Adrenal gland (tissue), 12 donors: ENCODE results near the gene MPL. TPM values are rescaled to one million over a fixed set of nuclear protein-coding genes. Genes with fewer than 3 reads are reported as not detected.
A peak's percentile ranks its signal among the peaks of the same experiment; 100 is the strongest.

ENCODE experiments used
- DNase-seq, 7 donors: peaks; one replicate each; pipeline ENCODE4 v3.0.0-alpha.2; 2019 to 2020
- H3K27ac ChIP-seq, 5 donors: fragments of 200-600 bp; sonication (generic) in 4 of 5; 1 replicate in 3 of 5; 2 replicates in 2 of 5; pipeline versions ENCODE4 v1.5.1 to v1.8.0; 2016 to 2020; ENCODE audit warnings: mild to moderate bottlenecking in 1 of 5
- H3K27me3 ChIP-seq: fragments of 200-600 bp; 2 replicates; pipeline ENCODE4 v1.8.0; 2021
- H3K36me3 ChIP-seq, 2 donors: fragments of 200-600 bp; replicated peaks in 1 of 2; 1 replicate in 1 of 2; 2 replicates in 1 of 2; pipeline versions ENCODE4 v1.5.1 to v1.8.0; 2018 to 2022
- H3K4me1 ChIP-seq, 2 donors: fragments of 200-600 bp; replicated peaks in 1 of 2; 1 replicate in 1 of 2; 2 replicates in 1 of 2; pipeline versions ENCODE4 v1.5.1 to v1.8.0; 2018 to 2021
- H3K4me3 ChIP-seq, 4 donors: fragments of 200-600 bp; sonication (generic) in 3 of 4; one replicate each; pipeline ENCODE4 v1.5.1; 2016 to 2018
- H3K9me3 ChIP-seq, 3 donors: fragments of 200-600 bp; sonication (generic) in 1 of 3; replicated peaks in 1 of 3; 1 replicate in 2 of 3; 2 replicates in 1 of 3; pipeline versions ENCODE4 v1.5.1 to v1.8.0; 2016 to 2021
- CTCF ChIP-seq, 6 experiments: fragments of 450-650 bp in 4 of 6; fragments of 200-600 bp in 2 of 6; sonication (generic) in 1 of 6; IDR thresholded peaks; 1 replicate in 5 of 6; 2 replicates in 1 of 6; pipeline versions ENCODE4 v1.5.1 to v1.8.0; 2016 to 2021; ENCODE audit warnings: antibody characterized with exemption in 6 of 6, mild to moderate bottlenecking in 2 of 6, moderate library complexity in 1 of 6
- POLR2A ChIP-seq, 2 donors: fragments of 450-650 bp; IDR thresholded peaks; one replicate each; pipeline ENCODE4 v1.6.1; 2017; ENCODE audit warnings: antibody characterized with exemption in 2 of 2, mild to moderate bottlenecking in 2 of 2, moderate library complexity in 1 of 2
- WGBS, 4 donors: extraction: QIAGEN DNeasy Blood & Tissue Kit in 2 of 4; methylation state at CpG; one replicate each; pipeline versions ENCODE4 v1.1.5 to v1.1.7; 2013 to 2017; 5-methylcytosine and 5-hydroxymethylcytosine counted together
- intact Hi-C, 2 donors: fragments of 100-400 bp; cut with DNase I; formaldehyde crosslinking; loops; one replicate each; pipeline versions ENCODE4 v1.14.1 to v1.15.0; 2022 to 2023
- polyA plus RNA-seq, 3 donors: library from polyadenylated mRNA; stranded (reverse); fragments of 200-250 nt in 2 of 3; fragments of 350-450 nt in 1 of 3; fragmentation: Illumina TruSeq in 1 of 3; extraction: RNeasy Lipid Tissue Mini Kit (QIAGEN cat#74804) in 1 of 3; gene quantifications; one replicate each; pipeline ENCODE4 v1.2.3, GENCODE V29; 2013 to 2014
- total RNA-seq, 9 donors: library from RNA; depleted of rRNA in 4 of 9; stranded (reverse); fragments of >200 nt in 4 of 9; fragments of 120-200 nt in 1 of 9; fragmentation: NEBNext Ultra II Directional in 1 of 9; extraction: Animal tissue kit (Norgen Biotek cat#: 25700) in 1 of 9; gene quantifications; one replicate each; pipeline versions ENCODE4 v1.1.0 to v1.2.4, GENCODE V29; 2013 to 2023
- donor health status: healthy with polysubstance abuse.
- donor health status: Bipolar disorder and iron deficiency.
- donor health status: DM: yes; HTN: yes; CAD: no.
- donor health status: DM: no; HTN: no; CAD: no.
- donor health status: DM: no; HTN: no; CAD: no.
- donor health status: DM: yes; HTN: yes; CAD: no.

Gene MPL
- total and polyA plus RNA-seq, 12 donors = 0.11 to 0.61 (median 0.31) TPM; not detected in 6

- Histone ChIP-seq H3K36me3 (no peaks in the 10 kb centered on the region), H3K4me3 (no peak overlapping the region), H3K4me1 (peaks cover 0 to 6% of the 10 kb centered on the region in 2 donors), H3K27ac (no peak overlapping the region), H3K9me3 (no peaks in the 10 kb centered on the region), H3K27me3 (no peaks in the 10 kb centered on the region)
- peak in 4 of 7 donors; percentile 33 to 49 (median 44) for DNase-seq
- intact Hi-C loops = no loop called here
- TF ChIP-seq CTCF (IDR thresholded peaks at IDR 0.05) (no peak), POLR2A (IDR thresholded peaks at IDR 0.05) (no peak)
- WGBS, 4 donors = 33 to 71% (median 60%) methylated on average over 4 of the region's 4 CpGs
These were observed 18.8 kb upstream of the MPL start for GRCh38 chr1:43318831-43319230.

GRCh38 chr1:43319288-43319687, 18.3 kb upstream of the MPL start:
- Histone ChIP-seq H3K27ac (no peak overlapping the region), H3K9me3 (no peaks in the 10 kb centered on the region), H3K36me3 (no peaks in the 10 kb centered on the region), H3K27me3 (no peaks in the 10 kb centered on the region), H3K4me1 (peaks cover 0 to 6% of the 10 kb centered on the region in 2 donors), H3K4me3 (no peak overlapping the region)
- WGBS, 4 donors = 92 to 98% (median 97%) methylated on average over 4 to 5 of the region's 5 CpGs
- TF ChIP-seq CTCF (IDR thresholded peaks at IDR 0.05) (no peak), POLR2A (IDR thresholded peaks at IDR 0.05) (no peak)
- intact Hi-C loops = no loop called here
- no peak for DNase-seq

GRCh38 chr1:43319766-43320165, 17.9 kb upstream of the MPL start:
- Histone ChIP-seq H3K4me3 (no peak overlapping the region), H3K36me3 (no peaks in the 10 kb centered on the region), H3K27me3 (no peaks in the 10 kb centered on the region), H3K9me3 (no peaks in the 10 kb centered on the region), H3K27ac (no peak overlapping the region), H3K4me1 (peaks cover 0 to 6% of the 10 kb centered on the region in 2 donors)
- intact Hi-C loops = no loop called here
- TF ChIP-seq POLR2A (IDR thresholded peaks at IDR 0.05) (no peak), CTCF (IDR thresholded peaks at IDR 0.05) (no peak)
- WGBS, 4 donors = 66 to 100% (median 91%) methylated on average over 2 to 3 of the region's 3 CpGs
- no peak for DNase-seq

- H3K36me3 ChIP-seq = no peaks in the 10 kb centered on the region
- H3K4me3 ChIP-seq = no peak overlapping the region
- H3K27ac ChIP-seq = peak overlapping the region in 1 of 5 donors; percentile 31
- intact Hi-C loops = no loop called here
- no peaks in the 10 kb centered on the region for H3K9me3 ChIP-seq
- 59 to 71% (median 62%) methylated on average over 7 to 16 of the region's 16 CpGs for WGBS, 4 donors
- TF ChIP-seq POLR2A (IDR thresholded peaks at IDR 0.05) (no peak), CTCF (IDR thresholded peaks at IDR 0.05) (no peak)
- no peaks in the 10 kb centered on the region for H3K27me3 ChIP-seq
- DNase-seq = peak; percentile 46 to 73 (median 64)
- peaks cover 0 to 6% of the 10 kb centered on the region in 2 donors for H3K4me1 ChIP-seq
These were observed 16.2 kb upstream of the MPL start for GRCh38 chr1:43321331-43321891.
